SK-N-SH (cell line): Measurements from ENCODE around the gene SLC7A7. TPM values are rescaled to one million over a fixed set of nuclear protein-coding genes. Genes with fewer than 3 reads are reported as not detected.

ENCODE experiments used
- CTCF ChIA-PET: fragments of 300-600, 350-600 bp; formaldehyde crosslinking; extraction: SDS; loops from one replicate; lab custom pipeline; 2021; lab: Yijun Ruan, JAX
- POLR2A ChIA-PET: fragments of 350-600 bp; sonication (Branson Sonifier 250); formaldehyde crosslinking; extraction: SDS; loops from one replicate; lab custom pipeline; 2020; ENCODE audit warnings: antibody characterized with exemption, inconsistent platforms; lab: Yijun Ruan, JAX
- DNase-seq: peaks from one replicate; pipeline ENCODE4 v3.0.0; 2012
- H2AFZ ChIP-seq: fragments of 200-600 bp; sonication (generic); 2 replicates; pipeline ENCODE4 v1.8.1; 2016; ENCODE audit warnings: antibody characterized with exemption, mild to moderate bottlenecking, low read depth
- H3F3A ChIP-seq: fragments of 200-600 bp; sonication (generic); replicated peaks from 2 replicates; pipeline ENCODE3; 2016; ENCODE audit warnings: antibody characterized with exemption, mild to moderate bottlenecking; ENCODE audit not compliant: insufficient read depth
- H3K27ac ChIP-seq, 2 experiments: fragments of 200-500 bp in 1 of 2; fragments of 200-600 bp in 1 of 2; sonication (Bioruptor generic) in 1 of 2; sonication (generic), shearing (Covaris generic) in 1 of 2; 2 replicates each; pipeline versions ENCODE4 v1.5.1 to v1.6.1; 2014 to 2016; ENCODE audit warnings: low read depth in 2 of 2, inconsistent platforms in 1 of 2, low read length in 1 of 2, mild to moderate bottlenecking in 1 of 2, mixed read lengths in 1 of 2
- H3K27me3 ChIP-seq: fragments of 200-600 bp; sonication (generic), shearing (Covaris generic); 2 replicates; pipeline ENCODE4 v1.6.1; 2016; ENCODE audit warnings: mixed run types; ENCODE audit not compliant: insufficient read depth
- H3K36me3 ChIP-seq, 2 experiments: fragments of 200-500 bp in 1 of 2; fragments of 200-600 bp in 1 of 2; sonication (Bioruptor generic) in 1 of 2; sonication (generic) in 1 of 2; replicated peaks in 1 of 2; 2 replicates each; pipeline versions ENCODE3 to v1.5.1; 2014 to 2016; ENCODE audit warnings: low read length in 1 of 2, mild to moderate bottlenecking in 1 of 2; ENCODE audit not compliant: insufficient read depth in 2 of 2, control insufficient read depth in 1 of 2
- H3K4me1 ChIP-seq, 2 experiments: fragments of 200-500 bp in 1 of 2; fragments of 200-600 bp in 1 of 2; sonication (Bioruptor generic) in 1 of 2; sonication (generic), shearing (Covaris generic) in 1 of 2; 2 replicates each; pipeline versions ENCODE4 v1.5.1 to v1.6.1; 2014 to 2016; ENCODE audit warnings: low read depth in 1 of 2, low read length in 1 of 2, mixed run types in 1 of 2; ENCODE audit not compliant: insufficient read depth in 2 of 2, control insufficient read depth in 1 of 2
- H3K4me2 ChIP-seq: fragments of 200-600 bp; sonication (generic), shearing (Covaris generic); 2 replicates; pipeline ENCODE4 v1.6.1; 2017; ENCODE audit warnings: mixed run types
- H3K4me3 ChIP-seq, 2 experiments: fragments of 200-500 bp in 1 of 2; fragments of 200-600 bp in 1 of 2; sonication (Bioruptor generic) in 1 of 2; sonication (generic), shearing (Covaris generic) in 1 of 2; 2 replicates each; pipeline versions ENCODE4 v1.5.1 to v1.8.1; 2014 to 2016; ENCODE audit warnings: low read depth in 2 of 2, inconsistent platforms in 1 of 2, low read length in 1 of 2, mild to moderate bottlenecking in 1 of 2, mixed read lengths in 1 of 2, moderate library complexity in 1 of 2
- H3K79me2 ChIP-seq: fragments of 200-600 bp; sonication (generic); 2 replicates; pipeline ENCODE4 v1.8.1; 2017; ENCODE audit warnings: mild to moderate bottlenecking; ENCODE audit not compliant: insufficient read depth
- H3K9ac ChIP-seq: fragments of 200-600 bp; sonication (generic); 2 replicates; pipeline ENCODE4 v1.6.1; 2017; ENCODE audit warnings: mixed run types
- H3K9me2 ChIP-seq: fragments of 200-600 bp; sonication (generic); 2 replicates; pipeline ENCODE4 v1.6.1; 2017; ENCODE audit warnings: mixed run types
- H3K9me3 ChIP-seq: fragments of 200-600 bp; sonication (generic); 2 replicates; pipeline ENCODE4 v1.6.1; 2017; ENCODE audit warnings: mixed run types, mild to moderate bottlenecking, moderate library complexity
- H4K20me1 ChIP-seq: fragments of 200-600 bp; sonication (generic); 2 replicates; pipeline ENCODE4 v1.6.1; 2017; ENCODE audit warnings: mild to moderate bottlenecking, mixed run types; ENCODE audit not compliant: insufficient read depth
- CHD2 ChIP-seq: fragments of 150-350 bp; IDR thresholded peaks from 2 replicates; pipeline ENCODE4 v1.6.1; 2018; ENCODE audit warnings: low read length; ENCODE audit not compliant: partially characterized antibody
- EP300 ChIP-seq, 2 experiments: IDR thresholded peaks; 2 replicates each; pipeline versions ENCODE4 v1.4.0 to v1.6.1; 2012; ENCODE audit warnings: borderline replicate concordance in 1 of 2, low read depth in 1 of 2, low read length in 1 of 2
- FOXJ3 ChIP-seq: sonication (generic); formaldehyde crosslinking; IDR thresholded peaks from 2 replicates; pipeline ENCODE4 v1.5.1; 2020; ENCODE audit warnings: mild to moderate bottlenecking, missing genetic modification reagents
- JUND ChIP-seq: IDR thresholded peaks from 2 replicates; pipeline ENCODE4 v1.4.0; 2012
- NRF1 ChIP-seq: IDR thresholded peaks from 2 replicates; pipeline ENCODE4 v1.6.1; 2012; ENCODE audit warnings: low read depth, mild to moderate bottlenecking, low read length
- RFX5 ChIP-seq: IDR thresholded peaks from 2 replicates; pipeline ENCODE4 v1.6.1; 2012; ENCODE audit warnings: mild to moderate bottlenecking, improper control_type of control experiment, low read length
- SIN3A ChIP-seq: IDR thresholded peaks from 2 replicates; pipeline ENCODE4 v1.6.1; 2012; ENCODE audit warnings: low read depth, mild to moderate bottlenecking, low read length, moderate library complexity, borderline replicate concordance
- TAF1 ChIP-seq: IDR thresholded peaks from 2 replicates; pipeline ENCODE4 v1.6.1; 2012; ENCODE audit warnings: low read depth, mild to moderate bottlenecking, low read length, moderate library complexity, borderline replicate concordance
- TCF12 ChIP-seq: IDR thresholded peaks from 2 replicates; pipeline ENCODE4 v1.4.0; 2012
- WGBS: methylation state at CpG from one replicate; pipeline ENCODE4 v1.1.6; 2017; ENCODE audit warnings: low lambda C conversion rate; 5-methylcytosine and 5-hydroxymethylcytosine counted together
- polyA plus RNA-seq, 3 experiments: library from polyadenylated mRNA; depleted of rRNA; stranded (reverse); fragments of >200 nt; gene quantifications; 2 replicates each; pipeline ENCODE4 v1.2.3, GENCODE V29; 2012
- TF ChIP-seq, protein P1 (sequence below): IDR thresholded peaks from 2 replicates; pipeline ENCODE4 v1.4.0; 2012; ENCODE audit warnings: low read depth
- TF ChIP-seq, protein P2 (sequence below): fragments of 150-350 bp; IDR thresholded peaks from 2 replicates; pipeline ENCODE4 v1.6.1; 2016; ENCODE audit warnings: mild to moderate bottlenecking, low read depth, low read length
- TF ChIP-seq, protein P3 (sequence below): IDR thresholded peaks from 2 replicates; pipeline ENCODE4 v1.4.0; 2012; ENCODE audit warnings: low read depth, borderline replicate concordance
- TF ChIP-seq, protein P4 (sequence below): IDR thresholded peaks from 2 replicates; pipeline ENCODE4 v1.4.0; 2012; ENCODE audit warnings: low read depth, borderline replicate concordance
- TF ChIP-seq, protein P5 (sequence below): fragments of 150-350 bp; IDR thresholded peaks from 2 replicates; pipeline ENCODE4 v1.6.1; 2017; ENCODE audit warnings: antibody characterized with exemption, low read length, low read depth, borderline replicate concordance
- TF ChIP-seq, protein P6 (sequence below): IDR thresholded peaks from 2 replicates; pipeline ENCODE4; 2012

Gene SLC7A7
- polyA plus RNA-seq, 1 of the 3 experiments (the other 2 are of a cell fraction): 0.30 TPM

DNA sequence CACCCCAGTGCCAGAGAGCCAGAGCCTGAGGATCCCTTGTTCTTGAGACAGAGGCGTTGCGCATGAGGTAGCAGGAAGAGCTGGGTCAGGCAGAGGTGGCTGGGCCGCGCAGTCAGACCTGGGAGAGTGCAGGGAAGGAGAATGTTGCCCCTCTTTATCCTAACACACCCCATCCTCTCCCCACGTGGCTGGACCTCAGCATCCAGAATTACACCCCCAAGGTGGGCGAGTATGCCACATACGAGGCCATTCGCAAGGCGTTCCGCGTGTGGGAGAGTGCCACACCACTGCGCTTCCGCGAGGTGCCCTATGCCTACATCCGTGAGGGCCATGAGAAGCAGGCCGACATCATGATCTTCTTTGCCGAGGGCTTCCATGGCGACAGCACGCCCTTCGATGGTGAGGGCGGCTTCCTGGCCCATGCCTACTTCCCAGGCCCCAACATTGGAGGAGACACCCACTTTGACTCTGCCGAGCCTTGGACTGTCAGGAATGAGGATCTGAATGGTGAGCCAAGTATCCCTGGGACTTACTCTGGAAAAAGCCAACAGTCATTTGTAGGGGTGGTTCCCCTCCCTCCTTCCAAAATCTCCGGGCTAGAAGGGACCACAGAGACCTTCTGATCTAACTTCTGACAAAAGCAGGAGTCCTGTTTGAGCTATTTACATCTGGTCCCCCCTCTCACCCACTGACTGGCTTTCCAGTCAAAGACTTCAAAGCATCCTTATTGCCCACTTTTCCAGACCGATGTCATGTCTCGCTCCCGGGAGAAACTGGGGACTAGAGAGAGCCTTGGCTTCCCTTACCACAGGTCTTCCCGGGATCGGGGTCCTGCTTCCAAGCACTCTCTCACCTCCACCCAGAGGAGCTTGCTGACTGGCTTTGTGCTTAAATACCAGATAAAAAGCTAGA, 27.2 kb upstream of the SLC7A7 start:
- Histone ChIP-seq H3K27ac (no peak overlapping the region), H3K79me2 (peaks cover 32% of the 10 kb centered on the region), H3F3A (no peaks in the 10 kb centered on the region), H4K20me1 (no peaks in the 10 kb centered on the region), H3K9me3 (no peaks in the 10 kb centered on the region), H3K4me3 (no peak overlapping the region), H3K4me1 (peaks cover 0 to 10% of the 10 kb centered on the region in 2 experiments; a peak in 1 of 4 replicates), H3K9me2 (no peaks in the 10 kb centered on the region), H3K27me3 (no peaks in the 10 kb centered on the region), H3K36me3 (peaks cover 0 to 9% of the 10 kb centered on the region in 2 experiments), H3K4me2 (no peak overlapping the region), H2AFZ (no peak overlapping the region), H3K9ac (no peak overlapping the region)
- WGBS: 92% methylated on average over 25 of the region's 28 CpGs
- CTCF ChIA-PET: interaction anchor here (1.1 to 1.8 kb wide), 2 partner anchors 8 to 11 kb away, joined by 4 to 7 read pairs; no protein-coding TSS in a partner anchor
- TF ChIP-seq, protein P1, sequence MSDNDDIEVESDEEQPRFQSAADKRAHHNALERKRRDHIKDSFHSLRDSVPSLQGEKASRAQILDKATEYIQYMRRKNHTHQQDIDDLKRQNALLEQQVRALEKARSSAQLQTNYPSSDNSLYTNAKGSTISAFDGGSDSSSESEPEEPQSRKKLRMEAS: no peak
- TF ChIP-seq JUND: no peak
- no peak for TF ChIP-seq EP300 (IDR thresholded peaks at IDR 0.05; ENCODE audit: borderline replicate concordance in 1 of 2, low read depth in 1 of 2, low read length in 1 of 2)
- TF ChIP-seq SIN3A: no peak
- no peak for TF ChIP-seq RFX5
- no peak for TF ChIP-seq FOXJ3
- no peak for TF ChIP-seq TAF1
- TF ChIP-seq, protein P2, sequence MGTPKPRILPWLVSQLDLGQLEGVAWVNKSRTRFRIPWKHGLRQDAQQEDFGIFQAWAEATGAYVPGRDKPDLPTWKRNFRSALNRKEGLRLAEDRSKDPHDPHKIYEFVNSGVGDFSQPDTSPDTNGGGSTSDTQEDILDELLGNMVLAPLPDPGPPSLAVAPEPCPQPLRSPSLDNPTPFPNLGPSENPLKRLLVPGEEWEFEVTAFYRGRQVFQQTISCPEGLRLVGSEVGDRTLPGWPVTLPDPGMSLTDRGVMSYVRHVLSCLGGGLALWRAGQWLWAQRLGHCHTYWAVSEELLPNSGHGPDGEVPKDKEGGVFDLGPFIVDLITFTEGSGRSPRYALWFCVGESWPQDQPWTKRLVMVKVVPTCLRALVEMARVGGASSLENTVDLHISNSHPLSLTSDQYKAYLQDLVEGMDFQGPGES: no peak
- TF ChIP-seq, protein P3, sequence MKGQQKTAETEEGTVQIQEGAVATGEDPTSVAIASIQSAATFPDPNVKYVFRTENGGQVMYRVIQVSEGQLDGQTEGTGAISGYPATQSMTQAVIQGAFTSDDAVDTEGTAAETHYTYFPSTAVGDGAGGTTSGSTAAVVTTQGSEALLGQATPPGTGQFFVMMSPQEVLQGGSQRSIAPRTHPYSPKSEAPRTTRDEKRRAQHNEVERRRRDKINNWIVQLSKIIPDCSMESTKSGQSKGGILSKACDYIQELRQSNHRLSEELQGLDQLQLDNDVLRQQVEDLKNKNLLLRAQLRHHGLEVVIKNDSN: no peak
- TF ChIP-seq CHD2: no peak
- TF ChIP-seq, protein P4, sequence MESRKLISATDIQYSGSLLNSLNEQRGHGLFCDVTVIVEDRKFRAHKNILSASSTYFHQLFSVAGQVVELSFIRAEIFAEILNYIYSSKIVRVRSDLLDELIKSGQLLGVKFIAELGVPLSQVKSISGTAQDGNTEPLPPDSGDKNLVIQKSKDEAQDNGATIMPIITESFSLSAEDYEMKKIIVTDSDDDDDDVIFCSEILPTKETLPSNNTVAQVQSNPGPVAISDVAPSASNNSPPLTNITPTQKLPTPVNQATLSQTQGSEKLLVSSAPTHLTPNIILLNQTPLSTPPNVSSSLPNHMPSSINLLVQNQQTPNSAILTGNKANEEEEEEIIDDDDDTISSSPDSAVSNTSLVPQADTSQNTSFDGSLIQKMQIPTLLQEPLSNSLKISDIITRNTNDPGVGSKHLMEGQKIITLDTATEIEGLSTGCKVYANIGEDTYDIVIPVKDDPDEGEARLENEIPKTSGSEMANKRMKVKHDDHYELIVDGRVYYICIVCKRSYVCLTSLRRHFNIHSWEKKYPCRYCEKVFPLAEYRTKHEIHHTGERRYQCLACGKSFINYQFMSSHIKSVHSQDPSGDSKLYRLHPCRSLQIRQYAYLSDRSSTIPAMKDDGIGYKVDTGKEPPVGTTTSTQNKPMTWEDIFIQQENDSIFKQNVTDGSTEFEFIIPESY: no peak
- TF ChIP-seq TCF12: no peak
- TF ChIP-seq, protein P5, sequence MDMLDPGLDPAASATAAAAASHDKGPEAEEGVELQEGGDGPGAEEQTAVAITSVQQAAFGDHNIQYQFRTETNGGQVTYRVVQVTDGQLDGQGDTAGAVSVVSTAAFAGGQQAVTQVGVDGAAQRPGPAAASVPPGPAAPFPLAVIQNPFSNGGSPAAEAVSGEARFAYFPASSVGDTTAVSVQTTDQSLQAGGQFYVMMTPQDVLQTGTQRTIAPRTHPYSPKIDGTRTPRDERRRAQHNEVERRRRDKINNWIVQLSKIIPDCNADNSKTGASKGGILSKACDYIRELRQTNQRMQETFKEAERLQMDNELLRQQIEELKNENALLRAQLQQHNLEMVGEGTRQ: no peak
- TF ChIP-seq, protein P6, sequence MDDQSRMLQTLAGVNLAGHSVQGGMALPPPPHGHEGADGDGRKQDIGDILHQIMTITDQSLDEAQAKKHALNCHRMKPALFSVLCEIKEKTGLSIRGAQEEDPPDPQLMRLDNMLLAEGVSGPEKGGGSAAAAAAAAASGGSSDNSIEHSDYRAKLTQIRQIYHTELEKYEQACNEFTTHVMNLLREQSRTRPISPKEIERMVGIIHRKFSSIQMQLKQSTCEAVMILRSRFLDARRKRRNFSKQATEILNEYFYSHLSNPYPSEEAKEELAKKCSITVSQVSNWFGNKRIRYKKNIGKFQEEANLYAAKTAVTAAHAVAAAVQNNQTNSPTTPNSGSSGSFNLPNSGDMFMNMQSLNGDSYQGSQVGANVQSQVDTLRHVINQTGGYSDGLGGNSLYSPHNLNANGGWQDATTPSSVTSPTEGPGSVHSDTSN: no peak
- no peak for TF ChIP-seq NRF1
- no peak for DNase-seq
- POLR2A ChIA-PET: no interaction called here
